BLaER1 (cell line): ENCODE measurements around the gene SH3D19.

Source experiments
- H3K27ac ChIP-seq: shearing (Covaris generic); formaldehyde crosslinking; 2 replicates; pipeline ENCODE4 v1.8.1; 2022
- H3K27me3 ChIP-seq: shearing (Covaris generic); formaldehyde crosslinking; 2 replicates; pipeline ENCODE4 v1.8.1; 2022
- H3K36me3 ChIP-seq: shearing (Covaris generic); formaldehyde crosslinking; 2 replicates; pipeline ENCODE4 v1.8.1; 2022
- H3K4me1 ChIP-seq: shearing (Covaris generic); formaldehyde crosslinking; 2 replicates; pipeline ENCODE4 v1.8.1; 2022
- H3K4me2 ChIP-seq: shearing (Covaris generic); formaldehyde crosslinking; 2 replicates; pipeline ENCODE4 v1.8.1; 2022
- H3K4me3 ChIP-seq: shearing (Covaris generic); formaldehyde crosslinking; 2 replicates; pipeline ENCODE4 v1.8.1; 2022
- H3K9ac ChIP-seq: shearing (Covaris generic); formaldehyde crosslinking; 2 replicates; pipeline ENCODE4 v1.8.1; 2022
- H3K9me3 ChIP-seq: shearing (Covaris generic); formaldehyde crosslinking; 2 replicates; pipeline ENCODE4 v1.8.1; 2022
- H4K20me1 ChIP-seq: shearing (Covaris generic); formaldehyde crosslinking; 2 replicates; pipeline ENCODE4 v1.8.1; 2022
- Cebpa-rat ChIP-seq: shearing (Covaris generic); IDR thresholded peaks from 2 replicates; pipeline ENCODE4 v1.8.1; 2022

SH3D19 gene

DNA sequence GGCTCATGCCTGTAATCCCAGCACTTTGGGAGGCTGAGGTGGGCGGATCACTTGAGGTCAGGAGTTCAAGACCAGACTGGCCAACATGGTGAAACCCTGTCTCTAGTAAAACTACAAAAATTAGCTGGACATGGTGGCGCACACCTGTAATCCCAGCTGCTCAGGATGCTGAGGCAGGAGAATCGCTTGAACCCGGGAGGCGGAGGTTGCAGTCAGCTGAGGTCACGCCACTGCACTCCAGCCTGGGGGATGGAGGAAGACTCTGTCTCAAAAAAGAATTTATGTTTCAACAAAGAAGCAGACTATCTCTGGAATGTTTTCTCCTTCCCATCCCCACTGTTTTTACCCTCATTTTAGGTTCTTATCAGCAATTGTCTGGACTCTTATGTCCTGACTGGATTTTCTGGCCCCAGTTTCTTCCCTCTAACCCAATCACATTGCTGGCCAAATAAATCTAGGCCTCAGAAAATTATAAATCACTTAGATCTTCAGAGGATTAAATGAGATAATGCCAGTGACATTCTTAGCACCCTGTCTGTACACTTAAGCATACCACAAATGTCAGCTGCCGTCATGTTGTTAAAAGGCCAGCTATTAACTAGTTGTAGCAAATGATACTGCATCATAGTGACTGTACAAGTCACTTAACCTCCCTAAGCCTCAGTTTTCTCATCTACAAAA, 93.3 kb downstream of the SH3D19 start:
- no peak overlapping the region for H3K9ac ChIP-seq
- peaks cover 5% of the 10 kb centered on the region for H3K9me3 ChIP-seq
- no peak overlapping the region for H3K4me3 ChIP-seq
- no peak overlapping the region for H3K27ac ChIP-seq
- no peak for TF ChIP-seq Cebpa-rat
- H3K27me3 ChIP-seq, result no peaks in the 10 kb centered on the region
- no peak overlapping the region for H3K4me2 ChIP-seq
- no peaks in the 10 kb centered on the region for H3K36me3 ChIP-seq
- no peaks in the 10 kb centered on the region for H3K4me1 ChIP-seq
- H4K20me1 ChIP-seq, result no peaks in the 10 kb centered on the region

DNA sequence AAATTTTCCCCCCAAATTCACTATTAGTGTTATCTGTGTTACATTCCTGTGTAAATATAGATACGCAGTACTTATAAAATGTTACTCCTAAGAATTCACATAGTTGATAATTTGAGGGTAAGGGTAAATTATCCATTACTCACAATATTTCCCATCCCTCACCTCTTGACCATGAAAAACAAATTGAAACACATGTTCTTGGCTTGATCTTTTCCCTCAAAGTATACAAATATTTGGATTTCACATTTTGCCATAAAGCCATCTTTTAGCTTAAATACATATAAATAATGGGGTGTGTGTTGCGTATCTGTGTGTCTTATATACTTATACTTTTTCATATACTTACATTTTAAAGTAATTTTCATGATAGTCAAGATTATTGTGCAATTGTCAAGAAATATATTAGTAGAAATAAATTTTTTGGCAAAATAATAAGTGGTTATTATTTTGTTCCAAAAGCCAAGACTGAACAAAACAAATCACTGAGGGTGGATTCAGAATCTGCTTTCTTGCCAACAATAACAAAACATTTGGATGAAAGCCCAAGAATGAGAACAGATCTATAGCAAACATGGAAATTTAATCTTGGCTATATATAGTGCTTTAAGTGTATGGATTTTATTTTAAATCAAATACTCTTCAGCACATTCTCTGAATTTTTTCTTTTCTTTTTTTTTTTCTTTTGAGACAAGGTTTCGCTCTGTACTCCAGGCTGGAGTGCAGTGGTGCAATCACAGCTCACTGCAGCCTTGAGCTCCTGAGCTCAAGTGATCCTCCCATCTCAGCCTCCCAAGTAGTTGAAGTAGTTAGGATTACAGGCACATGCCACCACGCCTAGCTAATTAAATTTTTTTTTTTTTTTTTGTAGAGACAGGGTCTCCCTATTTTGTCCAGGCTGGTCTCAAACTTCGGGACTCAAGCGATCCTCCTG, 97.0 kb downstream of the SH3D19 start:
- H3K27me3 ChIP-seq, result no peaks in the 10 kb centered on the region
- no peak overlapping the region for H3K4me3 ChIP-seq
- H4K20me1 ChIP-seq, result no peaks in the 10 kb centered on the region
- H3K27ac ChIP-seq, result no peak overlapping the region
- no peak overlapping the region for H3K4me2 ChIP-seq
- H3K4me1 ChIP-seq, result no peaks in the 10 kb centered on the region
- no peak for TF ChIP-seq Cebpa-rat
- H3K36me3 ChIP-seq, result no peaks in the 10 kb centered on the region
- no peaks in the 10 kb centered on the region for H3K9me3 ChIP-seq
- H3K9ac ChIP-seq, result no peak overlapping the region

DNA sequence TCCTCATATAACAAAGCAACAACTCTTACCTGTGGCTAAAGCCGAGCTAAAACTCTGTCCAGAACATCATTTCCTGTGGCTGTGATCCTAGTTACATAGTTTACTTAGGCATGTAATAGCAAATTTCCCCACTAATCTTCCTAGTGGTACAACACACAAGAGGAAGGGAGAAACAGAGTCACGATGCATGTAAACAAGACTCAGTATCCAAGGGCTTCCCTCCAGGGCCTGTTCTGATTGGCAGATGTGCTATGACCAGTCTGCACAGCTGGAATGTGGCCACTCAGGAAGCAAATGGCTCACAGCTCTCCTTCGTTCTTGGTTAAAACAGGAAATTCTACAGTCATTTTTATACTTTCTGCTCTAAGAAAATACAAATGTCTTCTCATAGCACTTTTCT, 97.7 kb downstream of the SH3D19 start:
- no peaks in the 10 kb centered on the region for H4K20me1 ChIP-seq
- no peaks in the 10 kb centered on the region for H3K27me3 ChIP-seq
- no peaks in the 10 kb centered on the region for H3K36me3 ChIP-seq
- H3K9ac ChIP-seq, result no peak overlapping the region
- no peaks in the 10 kb centered on the region for H3K4me1 ChIP-seq
- H3K4me3 ChIP-seq, result no peak overlapping the region
- no peak overlapping the region for H3K27ac ChIP-seq
- H3K4me2 ChIP-seq, result no peak overlapping the region
- no peaks in the 10 kb centered on the region for H3K9me3 ChIP-seq
- TF ChIP-seq Cebpa-rat, result no peak

DNA sequence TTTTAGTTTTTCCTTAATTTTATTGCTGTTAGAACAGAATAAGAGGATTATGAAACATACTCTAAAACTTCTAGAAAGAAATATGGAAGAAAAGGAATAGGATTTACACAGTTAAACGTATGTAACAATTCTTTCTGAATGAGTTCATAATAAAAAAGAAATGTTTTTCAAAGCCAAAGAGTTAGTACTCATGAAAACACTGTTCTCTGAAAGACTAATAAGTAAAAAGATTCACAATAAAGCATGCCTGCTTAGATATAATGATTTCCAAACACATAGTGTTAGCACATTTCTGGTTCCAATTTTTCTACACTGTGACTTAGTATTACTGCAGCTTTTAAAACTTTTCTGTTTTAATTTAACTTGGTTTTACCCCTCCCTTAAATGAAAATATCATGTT, 98.2 kb downstream of the SH3D19 start:
- H3K4me1 ChIP-seq, result no peaks in the 10 kb centered on the region
- TF ChIP-seq Cebpa-rat, result no peak
- H3K27ac ChIP-seq, result no peak overlapping the region
- no peaks in the 10 kb centered on the region for H4K20me1 ChIP-seq
- no peak overlapping the region for H3K4me2 ChIP-seq
- no peaks in the 10 kb centered on the region for H3K27me3 ChIP-seq
- no peaks in the 10 kb centered on the region for H3K36me3 ChIP-seq
- no peak overlapping the region for H3K9ac ChIP-seq
- no peaks in the 10 kb centered on the region for H3K9me3 ChIP-seq
- H3K4me3 ChIP-seq, result no peak overlapping the region

DNA sequence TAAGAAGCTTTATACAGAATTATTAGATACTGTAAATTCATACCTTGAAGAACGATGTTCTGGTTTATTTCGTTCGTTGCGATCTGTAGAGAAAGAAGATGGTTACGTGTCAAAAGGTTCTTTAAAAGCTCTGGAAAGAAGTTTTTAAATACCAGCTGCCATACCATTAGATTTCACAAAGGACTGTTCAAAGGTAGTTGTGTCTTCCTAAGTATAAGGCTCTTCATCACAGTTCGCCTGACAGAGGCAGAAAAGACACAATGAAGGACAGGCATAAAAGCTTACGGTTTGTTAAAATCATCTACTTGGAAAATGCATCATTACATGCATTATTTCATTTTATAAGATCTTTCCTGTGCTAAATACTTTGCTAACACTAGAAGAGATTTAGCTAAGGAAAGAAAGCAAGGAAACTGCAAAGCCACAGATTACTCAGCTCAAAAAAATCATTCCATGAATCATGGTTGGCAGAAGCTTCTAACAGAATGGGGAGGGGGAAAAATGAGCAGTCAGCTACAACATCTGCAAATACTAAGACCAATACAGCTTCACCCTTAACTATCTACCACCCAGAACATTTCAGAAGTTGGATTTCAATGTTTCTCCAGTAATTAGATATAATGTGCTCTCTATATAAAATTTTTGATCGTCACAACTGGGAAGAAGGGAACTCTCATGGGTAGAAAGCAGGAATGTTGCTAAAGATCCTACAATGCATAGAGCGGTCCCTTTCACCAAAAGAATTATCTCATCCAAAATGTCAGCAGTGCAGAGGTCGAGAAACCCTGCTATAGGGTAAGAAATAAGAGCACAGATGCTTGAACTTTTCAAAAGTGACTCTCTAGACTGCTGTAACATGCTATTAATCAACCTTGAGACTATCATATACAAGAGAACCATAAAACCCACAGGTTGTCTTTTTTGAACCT, 99.1 kb downstream of the SH3D19 start:
- TF ChIP-seq Cebpa-rat, result no peak
- Histone ChIP-seq H3K9me3 (no peaks in the 10 kb centered on the region), H3K4me2 (no peak overlapping the region), H3K4me3 (no peak overlapping the region), H3K27ac (no peak overlapping the region), H3K9ac (no peak overlapping the region), H3K27me3 (no peaks in the 10 kb centered on the region), H3K36me3 (no peaks in the 10 kb centered on the region), H4K20me1 (no peaks in the 10 kb centered on the region), H3K4me1 (no peaks in the 10 kb centered on the region)

DNA sequence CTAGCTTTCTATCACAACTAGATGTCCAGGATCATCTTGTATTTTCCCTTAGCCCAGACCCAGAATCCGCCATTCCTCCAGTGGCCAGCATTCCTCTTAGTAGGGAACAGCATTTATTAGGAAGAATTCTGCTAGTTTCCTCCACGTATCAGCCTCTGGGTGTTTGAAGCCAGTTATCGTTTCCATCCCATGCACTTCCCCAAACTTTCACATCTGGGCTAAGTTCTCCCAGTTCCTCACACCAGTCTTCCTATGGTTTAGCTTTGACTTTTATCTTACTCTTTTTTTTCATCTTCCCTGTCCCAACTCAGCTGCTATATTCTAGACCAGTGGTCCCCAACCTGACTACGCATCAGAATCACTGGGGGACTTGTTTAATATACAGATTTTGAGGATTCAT, 101.9 kb downstream of the SH3D19 start:
- Histone ChIP-seq H4K20me1 (no peaks in the 10 kb centered on the region), H3K4me3 (no peak overlapping the region), H3K27me3 (no peaks in the 10 kb centered on the region), H3K27ac (no peak overlapping the region), H3K36me3 (no peaks in the 10 kb centered on the region), H3K9me3 (no peaks in the 10 kb centered on the region), H3K9ac (no peak overlapping the region), H3K4me2 (no peak overlapping the region), H3K4me1 (no peaks in the 10 kb centered on the region)
- TF ChIP-seq Cebpa-rat, result no peak

DNA sequence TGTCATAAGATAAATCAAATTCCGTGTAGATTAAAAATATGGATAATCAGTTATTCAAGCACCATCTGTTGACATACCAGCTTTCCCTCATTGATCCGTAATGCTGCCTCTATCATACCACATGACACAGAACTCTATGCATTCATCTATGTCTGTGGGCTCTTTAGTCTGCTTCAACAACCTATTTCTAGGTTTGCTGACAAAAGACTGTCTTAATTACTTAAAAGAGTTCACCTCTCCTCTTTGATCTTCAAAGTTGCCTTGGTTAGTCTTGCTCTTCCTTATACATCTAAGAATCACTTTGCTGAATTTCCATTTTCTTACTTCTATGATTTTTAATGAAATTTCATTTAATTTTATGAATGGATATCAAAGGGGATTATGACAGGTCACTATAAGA, 105.5 kb downstream of the SH3D19 start:
- Histone ChIP-seq H3K4me3 (no peak overlapping the region), H3K36me3 (no peaks in the 10 kb centered on the region), H3K4me1 (no peaks in the 10 kb centered on the region), H3K9me3 (no peaks in the 10 kb centered on the region), H3K27ac (no peak overlapping the region), H3K27me3 (no peaks in the 10 kb centered on the region), H3K4me2 (no peak overlapping the region), H3K9ac (no peak overlapping the region), H4K20me1 (no peaks in the 10 kb centered on the region)
- TF ChIP-seq Cebpa-rat, result no peak

DNA sequence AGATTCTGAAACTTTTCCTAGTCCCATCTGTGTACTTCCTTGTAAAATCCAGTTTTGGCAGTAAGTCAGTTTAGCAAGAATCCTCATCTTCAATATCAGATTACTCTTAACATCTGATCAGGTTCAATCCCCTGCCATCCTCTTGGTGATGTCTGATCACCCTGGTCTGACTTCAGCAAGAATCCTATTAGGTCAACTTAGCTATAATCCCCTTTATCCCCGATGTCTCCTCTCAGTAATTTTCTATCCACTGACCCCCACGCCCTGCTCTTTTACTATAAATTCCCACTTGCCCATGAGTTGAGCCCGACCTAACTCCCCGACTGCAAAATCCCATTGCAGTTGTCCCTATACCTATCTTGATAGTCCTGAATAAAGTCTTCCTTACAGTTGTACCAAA, 106.3 kb downstream of the SH3D19 start:
- Histone ChIP-seq H3K27me3 (no peaks in the 10 kb centered on the region), H4K20me1 (no peaks in the 10 kb centered on the region), H3K4me3 (no peak overlapping the region), H3K36me3 (no peaks in the 10 kb centered on the region), H3K9me3 (no peaks in the 10 kb centered on the region), H3K4me1 (no peaks in the 10 kb centered on the region), H3K27ac (no peak overlapping the region), H3K9ac (no peak overlapping the region), H3K4me2 (no peak overlapping the region)
- no peak for TF ChIP-seq Cebpa-rat

DNA sequence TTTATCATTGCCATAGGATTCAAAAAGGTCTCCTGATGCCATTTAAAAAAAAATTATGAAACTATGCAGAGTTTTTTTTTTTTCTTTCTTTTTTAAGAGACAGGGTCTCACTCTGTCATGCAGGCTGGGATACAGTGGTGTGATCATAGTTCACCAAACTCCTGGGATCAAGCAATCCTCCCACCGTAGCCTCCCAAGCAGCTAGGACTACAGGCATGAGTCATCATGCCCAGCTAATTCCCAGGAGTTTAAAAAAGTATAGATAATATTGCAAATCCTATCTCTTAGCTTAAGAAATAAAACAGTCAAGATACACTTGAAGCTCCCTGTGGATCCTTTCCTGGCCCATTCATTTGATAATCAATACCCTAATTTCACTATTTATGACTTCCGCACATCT, 107.1 kb downstream of the SH3D19 start:
- Histone ChIP-seq H3K9ac (no peak overlapping the region), H3K27ac (no peak overlapping the region), H4K20me1 (no peaks in the 10 kb centered on the region), H3K27me3 (no peaks in the 10 kb centered on the region), H3K36me3 (no peaks in the 10 kb centered on the region), H3K4me3 (no peak overlapping the region), H3K4me1 (no peaks in the 10 kb centered on the region), H3K9me3 (no peaks in the 10 kb centered on the region), H3K4me2 (no peak overlapping the region)
- no peak for TF ChIP-seq Cebpa-rat
